ENCODE results near the gene SH3BP5L.

DNA sequence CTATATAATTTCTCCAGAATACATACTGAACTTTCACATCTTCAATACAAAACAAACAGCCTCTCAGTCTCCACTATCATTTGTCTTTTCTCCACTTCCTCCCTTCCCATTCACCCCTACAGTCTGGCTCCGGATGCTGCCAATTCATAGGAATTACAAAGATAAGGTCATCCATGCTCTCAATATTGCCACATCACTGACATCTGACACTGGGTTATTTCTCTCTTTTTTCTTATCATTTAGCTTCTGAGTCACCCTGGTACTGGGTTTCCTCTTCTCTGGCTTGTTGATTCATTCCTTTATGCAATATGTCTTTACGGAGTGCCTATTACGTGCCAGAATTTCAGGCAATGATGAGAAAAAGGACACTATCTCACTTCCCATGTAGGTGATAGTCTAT lies 3.1 kb upstream of the SH3BP5L start:
- TF ChIP-seq, protein P1, sequence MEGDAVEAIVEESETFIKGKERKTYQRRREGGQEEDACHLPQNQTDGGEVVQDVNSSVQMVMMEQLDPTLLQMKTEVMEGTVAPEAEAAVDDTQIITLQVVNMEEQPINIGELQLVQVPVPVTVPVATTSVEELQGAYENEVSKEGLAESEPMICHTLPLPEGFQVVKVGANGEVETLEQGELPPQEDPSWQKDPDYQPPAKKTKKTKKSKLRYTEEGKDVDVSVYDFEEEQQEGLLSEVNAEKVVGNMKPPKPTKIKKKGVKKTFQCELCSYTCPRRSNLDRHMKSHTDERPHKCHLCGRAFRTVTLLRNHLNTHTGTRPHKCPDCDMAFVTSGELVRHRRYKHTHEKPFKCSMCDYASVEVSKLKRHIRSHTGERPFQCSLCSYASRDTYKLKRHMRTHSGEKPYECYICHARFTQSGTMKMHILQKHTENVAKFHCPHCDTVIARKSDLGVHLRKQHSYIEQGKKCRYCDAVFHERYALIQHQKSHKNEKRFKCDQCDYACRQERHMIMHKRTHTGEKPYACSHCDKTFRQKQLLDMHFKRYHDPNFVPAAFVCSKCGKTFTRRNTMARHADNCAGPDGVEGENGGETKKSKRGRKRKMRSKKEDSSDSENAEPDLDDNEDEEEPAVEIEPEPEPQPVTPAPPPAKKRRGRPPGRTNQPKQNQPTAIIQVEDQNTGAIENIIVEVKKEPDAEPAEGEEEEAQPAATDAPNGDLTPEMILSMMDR (IDR thresholded peaks at IDR 0.05; ENCODE audit: borderline replicate concordance, extremely low read depth, low read length, poor library complexity, severe bottlenecking) = no peak
- TF ChIP-seq EZH2 (IDR thresholded peaks at IDR 0.05; ENCODE audit: borderline replicate concordance, low read depth, low read length, severe bottlenecking) = no peak

Measured in DND-41 (cell line).